GM12801 (cell line): ENCODE results near the gene KDM1A.

ENCODE experiments used
- TF ChIP-seq, protein P1 (sequence below): IDR thresholded peaks from one replicate; pipeline ENCODE4 v1.5.1; 2011; ENCODE audit warnings: control low read depth; ENCODE audit not compliant: insufficient read length; ENCODE audit errors: extremely low read depth

Gene KDM1A

DNA sequence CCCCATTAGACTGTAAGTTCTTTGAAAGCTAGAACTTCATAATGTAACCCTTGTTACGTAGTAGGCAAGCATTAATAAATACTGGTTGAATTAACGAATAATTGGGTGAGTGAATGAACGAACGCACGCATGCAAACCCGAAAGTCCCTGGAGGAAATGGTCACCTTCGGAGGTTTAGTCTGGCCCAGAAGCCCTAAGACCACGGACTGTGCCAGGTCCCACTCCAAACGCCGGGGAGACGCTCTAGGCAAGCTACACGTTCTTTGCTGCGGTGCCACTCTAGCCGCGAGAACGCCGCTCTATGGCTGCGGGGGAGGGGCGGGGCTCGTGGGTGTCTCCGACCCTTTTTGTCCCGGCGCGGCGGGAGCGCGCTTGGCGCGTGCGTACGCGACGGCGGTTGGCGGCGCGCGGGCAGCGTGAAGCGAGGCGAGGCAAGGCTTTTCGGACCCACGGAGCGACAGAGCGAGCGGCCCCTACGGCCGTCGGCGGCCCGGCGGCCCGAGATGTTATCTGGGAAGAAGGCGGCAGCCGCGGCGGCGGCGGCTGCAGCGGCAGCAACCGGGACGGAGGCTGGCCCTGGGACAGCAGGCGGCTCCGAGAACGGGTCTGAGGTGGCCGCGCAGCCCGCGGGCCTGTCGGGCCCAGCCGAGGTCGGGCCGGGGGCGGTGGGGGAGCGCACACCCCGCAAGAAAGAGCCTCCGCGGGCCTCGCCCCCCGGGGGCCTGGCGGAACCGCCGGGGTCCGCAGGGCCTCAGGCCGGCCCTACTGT lies at the start of gene KDM1A:
Gene KDM1A, plus strand, starts transcription at position 375 of the 769 bp plus-strand sequence. Its CDS starts 129 bp downstream, at position 504.
- TF ChIP-seq, protein P1, sequence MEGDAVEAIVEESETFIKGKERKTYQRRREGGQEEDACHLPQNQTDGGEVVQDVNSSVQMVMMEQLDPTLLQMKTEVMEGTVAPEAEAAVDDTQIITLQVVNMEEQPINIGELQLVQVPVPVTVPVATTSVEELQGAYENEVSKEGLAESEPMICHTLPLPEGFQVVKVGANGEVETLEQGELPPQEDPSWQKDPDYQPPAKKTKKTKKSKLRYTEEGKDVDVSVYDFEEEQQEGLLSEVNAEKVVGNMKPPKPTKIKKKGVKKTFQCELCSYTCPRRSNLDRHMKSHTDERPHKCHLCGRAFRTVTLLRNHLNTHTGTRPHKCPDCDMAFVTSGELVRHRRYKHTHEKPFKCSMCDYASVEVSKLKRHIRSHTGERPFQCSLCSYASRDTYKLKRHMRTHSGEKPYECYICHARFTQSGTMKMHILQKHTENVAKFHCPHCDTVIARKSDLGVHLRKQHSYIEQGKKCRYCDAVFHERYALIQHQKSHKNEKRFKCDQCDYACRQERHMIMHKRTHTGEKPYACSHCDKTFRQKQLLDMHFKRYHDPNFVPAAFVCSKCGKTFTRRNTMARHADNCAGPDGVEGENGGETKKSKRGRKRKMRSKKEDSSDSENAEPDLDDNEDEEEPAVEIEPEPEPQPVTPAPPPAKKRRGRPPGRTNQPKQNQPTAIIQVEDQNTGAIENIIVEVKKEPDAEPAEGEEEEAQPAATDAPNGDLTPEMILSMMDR, result no peak

DNA sequence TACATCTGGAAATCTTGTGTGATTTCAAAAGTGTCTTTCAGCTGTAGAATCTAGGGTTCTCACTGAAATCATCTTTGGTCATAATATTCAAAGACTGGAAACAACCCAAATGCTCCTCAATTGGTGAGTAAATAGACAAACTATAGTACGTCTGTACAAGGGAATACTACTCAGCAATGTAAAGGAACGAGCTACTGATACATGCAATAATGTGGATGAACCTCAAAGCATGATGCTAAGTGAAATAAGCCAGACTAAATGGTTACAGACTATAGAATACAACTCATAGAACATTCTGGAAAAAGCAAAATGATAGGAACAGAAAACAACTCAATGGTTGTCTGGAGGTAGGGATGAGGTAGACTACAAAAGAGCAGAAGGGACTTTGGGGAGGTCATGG lies 49.2 kb upstream of the KDM1A start:
- TF ChIP-seq, protein P1, result no peak

DNA sequence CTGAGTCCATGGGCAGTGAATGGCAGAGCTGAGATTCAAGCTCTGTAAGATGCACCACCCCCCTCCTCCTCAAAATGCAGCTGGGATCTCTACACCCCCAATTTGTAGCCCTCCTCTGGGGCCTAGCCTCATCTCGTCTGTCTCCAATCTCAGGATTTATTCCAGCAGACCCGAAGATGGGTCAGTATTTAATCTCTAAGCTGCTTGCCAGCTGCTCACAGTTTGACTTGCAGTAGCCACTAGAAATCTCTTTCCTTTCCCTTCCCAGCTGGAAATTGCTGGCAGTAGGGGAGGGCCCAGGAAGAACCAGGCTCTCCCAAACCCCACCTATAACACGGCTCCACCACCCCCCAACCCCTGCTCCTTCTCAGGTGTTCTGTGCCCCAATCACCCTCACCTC lies 48.1 kb upstream of the KDM1A start:
- TF ChIP-seq, protein P1, result no peak

DNA sequence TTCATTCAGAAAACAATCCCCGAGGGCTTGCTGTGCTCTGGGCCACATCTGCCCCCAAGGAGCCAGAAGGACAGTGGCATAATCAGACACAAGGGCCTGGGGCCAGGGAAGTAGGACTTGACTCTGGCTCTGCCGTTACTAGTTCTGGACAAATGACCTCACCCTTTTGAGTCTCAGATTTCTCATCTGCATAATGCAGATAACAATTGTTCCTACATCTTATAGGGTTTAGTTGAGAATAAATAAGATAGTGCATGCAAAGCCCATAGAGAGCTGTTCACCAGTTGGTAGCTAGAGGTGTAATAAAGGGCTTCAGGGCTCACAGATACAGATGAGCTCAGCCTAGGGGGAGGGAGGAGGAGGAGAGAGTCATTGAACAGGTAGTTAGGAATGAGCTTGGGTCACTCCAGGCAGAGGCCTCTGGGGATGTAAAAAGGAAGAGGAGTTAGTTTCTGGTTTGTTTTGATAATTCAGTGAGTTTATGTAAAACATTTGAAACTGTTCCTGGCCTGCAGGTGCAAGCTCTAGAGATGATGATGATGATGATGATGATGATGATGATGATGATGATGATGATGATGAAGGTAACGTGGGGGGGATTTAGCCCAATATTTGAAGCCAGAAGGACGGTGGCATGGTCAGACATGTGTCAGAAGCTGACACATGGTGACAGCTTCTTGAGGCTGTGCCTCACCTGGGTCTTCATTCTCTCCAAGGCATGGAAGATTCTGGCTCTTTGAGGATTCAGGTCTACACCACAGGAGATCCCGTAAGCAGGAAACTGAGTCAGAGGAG lies 47.5 kb upstream of the KDM1A start:
- TF ChIP-seq, protein P1, result no peak

DNA sequence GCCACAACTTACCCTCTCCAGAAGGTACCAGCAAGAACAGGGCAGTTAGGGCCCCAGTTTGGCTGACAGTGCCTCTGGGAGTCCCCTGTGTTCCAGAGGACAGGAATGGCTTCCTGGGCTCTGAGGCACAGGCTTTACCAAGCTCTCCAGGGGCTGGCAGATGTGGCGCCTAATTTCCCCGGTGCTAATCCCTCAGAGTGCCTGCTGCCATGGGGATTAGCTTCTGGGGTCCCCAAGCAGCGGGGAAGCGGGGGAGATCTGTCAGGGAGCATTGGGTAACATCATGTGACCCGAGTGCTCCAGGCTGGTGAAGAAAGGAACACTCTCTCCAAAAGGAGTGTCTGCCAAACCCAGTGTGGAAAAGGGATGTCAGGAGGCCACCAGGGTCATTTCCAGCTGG lies 46.5 kb upstream of the KDM1A start, which contains the start of gene LACTBL1:
Gene LACTBL1, minus strand, starts transcription at position 107 of the 400 bp plus-strand sequence. CDS start 550 bp downstream, outside the sequence.
- TF ChIP-seq, protein P1, result no peak

DNA sequence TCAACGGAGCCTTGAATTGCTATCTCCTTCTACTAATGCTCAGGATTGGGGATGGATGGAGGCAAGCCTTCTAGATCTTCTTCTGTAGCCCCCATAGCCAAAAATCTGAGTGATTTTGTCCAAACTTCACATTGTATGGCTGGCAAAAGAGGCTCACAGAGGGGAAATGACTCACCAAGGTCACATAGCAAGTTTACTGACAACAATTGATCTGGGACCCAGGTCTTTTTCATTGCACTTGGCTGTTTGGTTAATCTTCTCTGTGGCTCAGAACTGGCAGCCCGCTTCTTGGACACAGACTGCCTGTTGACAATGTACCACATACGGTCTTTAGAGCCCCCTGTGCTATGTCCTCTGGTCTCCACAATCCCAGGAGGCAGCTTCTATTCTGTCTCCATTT lies 43.6 kb upstream of the KDM1A start:
- TF ChIP-seq, protein P1, result no peak

DNA sequence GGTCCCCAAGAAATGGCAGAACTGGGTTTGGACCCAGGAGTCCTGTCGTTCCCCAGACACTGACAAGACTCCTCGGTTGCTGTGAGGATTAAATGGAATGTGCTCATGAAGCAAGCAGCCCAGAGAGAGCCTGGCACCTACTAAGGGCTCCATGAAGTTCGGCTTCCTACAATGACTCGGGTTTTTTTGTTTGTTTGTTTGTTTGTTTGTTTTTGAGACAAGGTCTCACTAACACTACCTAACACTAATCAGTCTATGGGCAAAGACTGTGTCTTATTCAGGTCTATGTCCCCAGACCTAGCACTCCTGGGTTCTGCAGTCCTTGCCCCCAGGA lies 43.2 kb upstream of the KDM1A start:
- TF ChIP-seq, protein P1, result no peak
